Peyer's patch (tissue), 4 donors: ENCODE measurements around the gene STRN4. TPM values are rescaled to one million over a fixed set of nuclear protein-coding genes. Genes with fewer than 3 reads are reported as not detected.
"Not testable (repeated sequence)": the region's sequence is repeated elsewhere in the genome, so short reads cannot be mapped to it uniquely, and the experiment has no call there.

Experiments
- DNase-seq, 3 donors: peaks; one replicate each; pipeline ENCODE4 v3.0.0-alpha.2; 2017 to 2019
- H3K27ac ChIP-seq, 4 donors: fragments of 200-600 bp; sonication (generic); one replicate each; pipeline ENCODE4 v1.5.1; 2016 to 2019
- H3K27me3 ChIP-seq, 2 donors: fragments of 200-600 bp; sonication (generic); one replicate each; pipeline ENCODE4 v1.5.1; 2019
- H3K36me3 ChIP-seq, 3 donors: fragments of 200-600 bp; sonication (generic); one replicate each; pipeline ENCODE4 v1.5.1; 2016 to 2019
- H3K4me1 ChIP-seq, 4 donors: fragments of 200-600 bp; sonication (generic); one replicate each; pipeline ENCODE4 v1.5.1; 2016 to 2019
- H3K4me3 ChIP-seq, 4 donors: fragments of 200-600 bp; sonication (generic); 1 replicate in 3 of 4; 2 replicates in 1 of 4; pipeline ENCODE4 v1.5.1; 2016 to 2019; ENCODE audit warnings: mild to moderate bottlenecking in 1 of 4
- H3K9me3 ChIP-seq, 4 donors: fragments of 200-600 bp; sonication (generic); one replicate each; pipeline ENCODE4 v1.5.1; 2016 to 2019; ENCODE audit warnings: mild to moderate bottlenecking in 1 of 4
- POLR2A ChIP-seq, 2 donors: fragments of 450-650 bp; IDR thresholded peaks; one replicate each; pipeline ENCODE4 v1.5.1; 2017; ENCODE audit warnings: antibody characterized with exemption in 2 of 2, mild to moderate bottlenecking in 2 of 2, moderate library complexity in 2 of 2
- total RNA-seq, 4 donors: library from RNA; depleted of rRNA; stranded (reverse); fragments of >200 nt; gene quantifications; one replicate each; pipeline ENCODE4 v1.1.0, GENCODE V29; 2016
- TF ChIP-seq, protein P1 (sequence below), 6 experiments: fragments of 450-650 bp in 4 of 6; fragments of 200-600 bp in 2 of 6; sonication (generic) in 1 of 6; IDR thresholded peaks; one replicate each; pipeline ENCODE4 v1.5.1; 2017 to 2019; ENCODE audit warnings: antibody characterized with exemption in 6 of 6, mild to moderate bottlenecking in 3 of 6, moderate library complexity in 1 of 6

The STRN4 gene
- total RNA-seq, 4 donors from 2014 or later, result 80.9 to 146 (median 116) TPM

DNA sequence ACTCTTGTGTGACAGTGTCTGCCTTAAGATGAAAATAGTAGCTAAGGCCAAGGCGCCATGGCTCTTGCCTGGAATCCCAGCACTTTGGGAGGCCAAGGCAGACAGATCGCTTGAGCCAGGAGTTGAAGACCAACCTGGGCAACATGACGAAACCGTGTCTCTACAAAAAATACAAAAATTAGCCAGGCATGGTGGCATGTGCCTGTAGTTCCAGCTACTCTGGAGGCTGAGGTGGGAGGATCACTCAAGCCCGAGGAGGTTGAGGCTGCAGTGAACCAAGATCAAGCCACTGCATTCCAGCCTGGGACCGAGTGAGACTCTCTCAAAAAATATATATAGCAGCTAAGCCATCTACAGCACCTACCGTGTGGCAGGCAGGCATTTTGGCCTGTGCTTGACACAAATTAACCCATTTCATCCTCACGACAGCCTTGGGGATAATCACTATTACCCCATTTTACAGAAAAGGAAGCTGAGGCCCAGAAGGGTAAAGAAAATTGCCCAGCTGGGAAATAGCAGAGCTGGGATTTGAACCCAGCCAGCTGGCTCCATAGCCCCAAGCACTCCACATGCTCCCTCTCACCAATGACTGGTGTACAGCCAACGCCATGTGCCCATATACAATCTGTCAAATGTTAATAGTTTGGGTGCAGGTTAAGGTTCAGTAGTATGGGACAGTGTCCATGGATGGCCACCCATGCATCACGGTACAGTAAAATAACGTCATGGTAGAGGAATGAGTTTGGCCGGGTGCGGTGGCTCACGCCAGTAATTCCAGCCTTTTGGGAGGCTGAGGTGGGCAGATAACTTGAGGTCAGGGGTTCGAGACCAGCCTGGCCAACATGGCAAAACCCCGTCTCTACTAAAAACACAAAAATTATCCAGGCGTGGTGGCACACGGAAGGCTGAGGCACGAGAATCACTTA is 39.1 kb upstream of the STRN4 start:
- H3K36me3 ChIP-seq, result peaks cover 0 to 33% (median 0%) of the 10 kb centered on the region in 3 donors
- peak overlapping the region; percentile 80 to 96 (median 86) for H3K27ac ChIP-seq
- H3K9me3 ChIP-seq, result no peaks in the 10 kb centered on the region
- H3K4me3 ChIP-seq, result peak overlapping the region in 3 of 4 donors; percentile 82 to 90 (median 89)
- H3K27me3 ChIP-seq, result no peaks in the 10 kb centered on the region
- H3K4me1 ChIP-seq, result peaks cover 0 to 33% (median 16%) of the 10 kb centered on the region in 4 donors
- TF ChIP-seq, protein P1, sequence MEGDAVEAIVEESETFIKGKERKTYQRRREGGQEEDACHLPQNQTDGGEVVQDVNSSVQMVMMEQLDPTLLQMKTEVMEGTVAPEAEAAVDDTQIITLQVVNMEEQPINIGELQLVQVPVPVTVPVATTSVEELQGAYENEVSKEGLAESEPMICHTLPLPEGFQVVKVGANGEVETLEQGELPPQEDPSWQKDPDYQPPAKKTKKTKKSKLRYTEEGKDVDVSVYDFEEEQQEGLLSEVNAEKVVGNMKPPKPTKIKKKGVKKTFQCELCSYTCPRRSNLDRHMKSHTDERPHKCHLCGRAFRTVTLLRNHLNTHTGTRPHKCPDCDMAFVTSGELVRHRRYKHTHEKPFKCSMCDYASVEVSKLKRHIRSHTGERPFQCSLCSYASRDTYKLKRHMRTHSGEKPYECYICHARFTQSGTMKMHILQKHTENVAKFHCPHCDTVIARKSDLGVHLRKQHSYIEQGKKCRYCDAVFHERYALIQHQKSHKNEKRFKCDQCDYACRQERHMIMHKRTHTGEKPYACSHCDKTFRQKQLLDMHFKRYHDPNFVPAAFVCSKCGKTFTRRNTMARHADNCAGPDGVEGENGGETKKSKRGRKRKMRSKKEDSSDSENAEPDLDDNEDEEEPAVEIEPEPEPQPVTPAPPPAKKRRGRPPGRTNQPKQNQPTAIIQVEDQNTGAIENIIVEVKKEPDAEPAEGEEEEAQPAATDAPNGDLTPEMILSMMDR (IDR thresholded peaks at IDR 0.05), result no peak
- TF ChIP-seq POLR2A (IDR thresholded peaks at IDR 0.05), result no peak
- no peak for DNase-seq

DNA sequence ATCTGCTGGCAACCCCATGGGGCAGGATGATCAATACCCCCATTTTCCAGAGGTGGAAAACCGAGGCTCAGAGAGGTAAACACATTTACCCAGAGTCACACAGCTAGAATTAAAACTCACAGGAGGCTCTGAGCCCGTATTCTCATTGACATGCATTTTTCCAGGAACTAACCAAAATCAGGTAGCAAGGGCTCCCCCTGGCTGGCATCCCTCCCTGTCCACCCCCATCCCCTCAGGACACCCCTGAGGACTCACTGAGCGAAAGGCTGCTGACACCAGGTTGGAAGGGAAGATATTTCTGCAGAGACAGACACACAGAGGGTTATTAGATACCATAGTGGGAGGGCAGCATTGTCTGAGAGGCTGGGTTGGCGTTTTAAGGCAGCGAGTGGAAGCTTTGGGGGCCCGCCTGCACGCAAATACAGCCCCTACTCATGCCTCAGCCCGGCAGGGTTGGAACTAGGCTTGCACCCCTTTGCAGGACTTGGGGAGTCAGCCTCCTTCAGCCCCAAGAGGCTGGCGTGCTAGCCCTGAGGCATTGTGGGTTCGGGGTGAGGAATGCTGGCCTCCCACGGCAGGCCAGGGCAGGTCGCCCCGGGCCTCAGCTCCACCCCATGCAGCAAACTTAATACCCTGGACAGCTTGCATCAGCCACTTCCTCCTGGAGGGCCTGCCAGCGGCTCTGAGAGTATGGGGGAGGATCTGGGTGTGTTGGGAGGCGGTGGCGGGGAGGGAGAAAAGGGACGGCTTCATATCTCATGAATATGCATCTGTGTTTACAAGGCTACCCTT is 38.2 kb upstream of the STRN4 start:
- H3K4me1 ChIP-seq, result peaks cover 0 to 33% (median 16%) of the 10 kb centered on the region in 4 donors
- no peaks in the 10 kb centered on the region for H3K27me3 ChIP-seq
- peak in 1 of 2 donors; percentile 24 for TF ChIP-seq POLR2A (IDR thresholded peaks at IDR 0.05)
- TF ChIP-seq, protein P1 (IDR thresholded peaks at IDR 0.05), result peak in 1 of 6 experiments; percentile 7
- no peaks in the 10 kb centered on the region for H3K9me3 ChIP-seq
- peak overlapping the region; percentile 80 to 96 (median 86) for H3K27ac ChIP-seq
- peak overlapping the region in 3 of 4 donors; percentile 26 to 89 (median 82) for H3K4me3 ChIP-seq
- DNase-seq, result peak; percentile 65 to 86 (median 80)
- H3K36me3 ChIP-seq, result peaks cover 0 to 41% (median 0%) of the 10 kb centered on the region in 3 donors

DNA sequence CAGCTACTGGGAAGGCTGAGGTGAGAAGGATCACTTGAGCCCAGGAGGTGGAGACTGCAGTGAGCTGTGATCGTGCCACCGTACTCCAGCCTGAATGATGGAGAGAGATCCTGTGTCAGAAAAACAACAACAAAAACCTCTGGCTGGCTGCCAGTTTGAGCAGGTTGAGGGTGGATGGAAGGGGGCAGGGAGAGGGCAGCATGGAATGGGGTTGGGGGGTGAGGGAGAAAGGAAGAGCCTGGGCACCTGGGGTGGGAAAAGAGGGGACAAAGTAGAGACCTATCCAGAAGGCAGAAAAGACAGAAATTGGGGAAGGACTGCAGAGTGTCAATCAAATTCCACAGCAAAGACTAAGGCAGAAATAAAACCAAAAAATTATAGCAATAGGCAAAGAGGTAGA is 37.4 kb upstream of the STRN4 start:
- H3K36me3 ChIP-seq, result peaks cover 0 to 47% (median 0%) of the 10 kb centered on the region in 3 donors
- peak overlapping the region in 2 of 4 donors; percentile 80 to 96 for H3K27ac ChIP-seq
- H3K4me3 ChIP-seq, result no peak overlapping the region
- no peak for DNase-seq
- no peaks in the 10 kb centered on the region for H3K27me3 ChIP-seq
- no peak for TF ChIP-seq POLR2A (IDR thresholded peaks at IDR 0.05)
- TF ChIP-seq, protein P1 (IDR thresholded peaks at IDR 0.05), result no peak
- peaks cover 0 to 33% (median 16%) of the 10 kb centered on the region in 4 donors for H3K4me1 ChIP-seq
- no peaks in the 10 kb centered on the region for H3K9me3 ChIP-seq

DNA sequence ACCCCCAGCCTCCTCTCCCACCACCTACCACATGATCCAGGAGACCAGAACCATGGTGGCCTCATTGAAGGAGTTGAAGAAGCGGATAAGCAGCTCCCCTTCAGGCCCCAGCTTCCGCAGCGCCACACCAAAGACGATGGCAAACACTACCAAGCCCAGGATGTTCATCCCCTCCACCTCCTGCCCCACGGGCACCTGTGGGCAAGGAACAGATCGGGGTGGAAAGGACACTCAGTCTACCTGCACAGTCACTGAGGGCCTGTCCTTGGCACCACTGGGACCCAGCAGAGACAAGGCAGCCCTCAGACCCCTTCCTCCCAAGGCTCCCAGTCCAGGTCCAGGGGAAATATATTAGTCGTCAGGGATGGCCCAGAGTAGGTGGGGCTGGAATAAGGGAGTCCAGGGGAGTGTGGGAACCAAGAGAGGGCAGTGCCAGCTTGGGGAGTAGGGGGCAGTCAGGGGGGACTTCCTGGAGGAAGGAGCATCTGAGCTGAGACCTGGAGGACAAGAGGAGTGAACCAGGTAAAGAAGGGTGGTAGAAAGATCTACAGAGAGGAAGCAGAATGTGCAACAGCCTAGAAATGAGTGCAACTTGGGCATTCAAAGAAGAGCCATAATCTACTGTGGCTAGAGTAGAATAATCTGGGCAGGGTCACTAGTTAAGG is 36.2 kb upstream of the STRN4 start:
- no peak for DNase-seq
- H3K27me3 ChIP-seq, result no peaks in the 10 kb centered on the region
- H3K36me3 ChIP-seq, result peaks cover 0 to 57% (median 0%) of the 10 kb centered on the region in 3 donors
- H3K4me3 ChIP-seq, result no peak overlapping the region
- peaks cover 0 to 33% (median 16%) of the 10 kb centered on the region in 4 donors for H3K4me1 ChIP-seq
- no peaks in the 10 kb centered on the region for H3K9me3 ChIP-seq
- TF ChIP-seq, protein P1 (IDR thresholded peaks at IDR 0.05), result no peak
- no peak for TF ChIP-seq POLR2A (IDR thresholded peaks at IDR 0.05)
- no peak overlapping the region for H3K27ac ChIP-seq

DNA sequence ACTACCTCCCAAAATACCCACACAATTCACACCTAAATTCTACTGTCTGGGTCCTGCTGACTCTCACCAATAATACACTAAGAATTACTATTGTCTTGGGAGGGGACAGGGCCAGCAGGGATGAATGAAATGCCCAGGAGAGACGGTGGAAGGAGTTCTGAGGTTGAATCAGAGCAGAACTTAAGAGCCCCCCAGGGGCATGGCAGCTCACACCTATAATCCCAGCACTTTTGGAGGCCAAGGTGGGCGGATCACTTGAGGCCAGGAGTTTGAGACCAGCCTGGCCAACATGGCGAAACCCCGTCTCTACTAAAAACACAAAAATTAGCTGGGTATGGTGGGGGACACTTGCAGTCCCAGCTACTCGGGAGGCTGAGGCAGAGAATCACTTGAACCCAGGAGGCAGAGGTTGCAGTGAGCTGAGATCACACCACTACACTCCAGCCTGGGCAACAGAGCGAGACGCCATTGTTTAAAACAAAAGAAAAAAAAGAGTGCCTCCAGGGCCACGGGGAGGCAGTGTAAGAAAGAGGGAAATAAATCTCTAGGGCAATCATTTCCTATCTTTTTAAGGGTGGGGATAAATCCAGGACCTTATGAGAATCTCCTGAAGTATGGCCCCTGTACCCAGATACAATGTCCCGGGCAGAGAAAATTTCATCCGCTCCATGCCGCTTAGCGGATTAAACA is 31.9 kb upstream of the STRN4 start:
- H3K36me3 ChIP-seq, result peaks cover 0 to 84% (median 0%) of the 10 kb centered on the region in 3 donors
- peak overlapping the region in 1 of 4 donors; percentile 13 for H3K27ac ChIP-seq
- not testable (repeated sequence) for H3K27me3 ChIP-seq

More for the DNA sequence above, 31.9 kb upstream of the STRN4 start:
- H3K4me1 ChIP-seq, H3K9me3 ChIP-seq, DNase-seq, H3K4me3 ChIP-seq: not testable (repeated sequence)
